HEK293T (cell line): ENCODE data around the gene HMCN2.

Experiments
- CTCF ChIA-PET: fragments of 350-600 bp; formaldehyde crosslinking; extraction: SDS; loops from one replicate; lab custom pipeline; 2021; ENCODE audit warnings: antibody characterized with exemption, inconsistent platforms; lab: Yijun Ruan, JAX
- POLR2A ChIA-PET: fragments of 350-600 bp; formaldehyde crosslinking; extraction: SDS; loops from one replicate; lab custom pipeline; 2020; ENCODE audit warnings: antibody characterized with exemption, inconsistent platforms; lab: Yijun Ruan, JAX
- DNase-seq: peaks from one replicate; pipeline ENCODE4 v3.0.0; 2012; ENCODE audit warnings: mixed read lengths; ENCODE audit errors: extremely low spot score
- ARNT ChIP-seq: fragments of 450-650 bp; IDR thresholded peaks from 2 replicates; pipeline ENCODE4 v1.6.1; 2017; ENCODE audit warnings: mild to moderate bottlenecking
- BHLHE40 ChIP-seq: fragments of 450-650 bp; IDR thresholded peaks from 2 replicates; pipeline ENCODE4 v1.6.1; 2016; ENCODE audit warnings: mild to moderate bottlenecking, moderate library complexity, borderline replicate concordance
- CTBP1 ChIP-seq: fragments of 450-650 bp; IDR thresholded peaks from 2 replicates; pipeline ENCODE4 v1.6.1; 2016; ENCODE audit warnings: borderline replicate concordance
- ELF4 ChIP-seq: fragments of 450-650 bp; IDR thresholded peaks from 2 replicates; pipeline ENCODE4 v1.6.1; 2017; ENCODE audit warnings: antibody characterized with exemption
- FOXA1 ChIP-seq: fragments of 450-650 bp; IDR thresholded peaks from 2 replicates; pipeline ENCODE4 v1.6.1; 2016; ENCODE audit warnings: mild to moderate bottlenecking
- FOXK2 ChIP-seq: fragments of 450-650 bp; IDR thresholded peaks from 2 replicates; pipeline ENCODE4 v1.6.1; 2016; ENCODE audit warnings: mild to moderate bottlenecking
- FOXM1 ChIP-seq: fragments of 450-650 bp; IDR thresholded peaks from 2 replicates; pipeline ENCODE4 v1.6.1; 2017; ENCODE audit warnings: mild to moderate bottlenecking, borderline replicate concordance
- HDGF ChIP-seq: fragments of 450-650 bp; IDR thresholded peaks from 2 replicates; pipeline ENCODE4 v1.6.1; 2017; ENCODE audit warnings: antibody characterized with exemption, borderline replicate concordance
- L3MBTL2 ChIP-seq: fragments of 450-650 bp; conservative IDR thresholded peaks from 2 replicates; pipeline ENCODE4 v1.6.1; 2016; ENCODE audit warnings: mild to moderate bottlenecking
- LEF1 ChIP-seq: fragments of 450-650 bp; IDR thresholded peaks from 2 replicates; pipeline ENCODE4 v1.6.1; 2017; ENCODE audit warnings: mild to moderate bottlenecking, borderline replicate concordance
- NFRKB ChIP-seq: fragments of 450-650 bp; IDR thresholded peaks from 2 replicates; pipeline ENCODE4 v1.6.1; 2016; ENCODE audit warnings: mild to moderate bottlenecking, moderate library complexity
- SP1 ChIP-seq: fragments of 450-650 bp; IDR thresholded peaks from 2 replicates; pipeline ENCODE4 v1.6.1; 2017
- SUZ12 ChIP-seq: fragments of 450-650 bp; IDR thresholded peaks from 2 replicates; pipeline ENCODE4 v1.6.1; 2016; ENCODE audit warnings: mild to moderate bottlenecking
- TARDBP ChIP-seq: fragments of 450-650 bp; IDR thresholded peaks from 2 replicates; pipeline ENCODE4 v1.6.1; 2016
- ZNF384 ChIP-seq: fragments of 450-650 bp; IDR thresholded peaks from 2 replicates; pipeline ENCODE4 v1.6.1; 2016
- TF ChIP-seq, protein P1 (sequence below): fragments of 450-650 bp; IDR thresholded peaks from 2 replicates; pipeline ENCODE4 v1.6.1; 2016

Gene HMCN2

DNA sequence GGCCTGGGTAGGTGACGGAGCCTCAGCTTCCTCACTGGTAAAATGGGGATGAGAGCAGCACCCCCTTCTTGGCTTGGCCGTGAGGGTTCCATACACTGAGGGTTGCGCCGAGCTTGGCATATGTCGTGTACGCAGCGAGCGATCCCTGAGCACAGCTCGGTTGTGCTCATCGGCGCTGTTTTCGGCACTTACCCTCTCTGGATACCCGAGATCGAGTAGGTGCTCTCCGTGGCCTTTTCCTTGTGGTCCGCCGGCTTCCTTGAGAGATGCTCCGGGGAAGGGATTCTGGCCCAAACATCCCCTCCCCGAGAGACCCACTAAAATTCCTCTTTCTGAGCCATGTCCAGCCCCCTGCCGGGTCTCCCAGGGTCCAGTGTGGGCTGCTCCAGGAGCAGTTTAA, 40.0 kb upstream of the HMCN2 start:
- TF ChIP-seq ZNF384 (no peak), FOXK2 (no peak), L3MBTL2 (no peak)
- POLR2A ChIA-PET = no interaction called here
- DNase-seq = no peak
- CTCF ChIA-PET = no interaction called here

DNA sequence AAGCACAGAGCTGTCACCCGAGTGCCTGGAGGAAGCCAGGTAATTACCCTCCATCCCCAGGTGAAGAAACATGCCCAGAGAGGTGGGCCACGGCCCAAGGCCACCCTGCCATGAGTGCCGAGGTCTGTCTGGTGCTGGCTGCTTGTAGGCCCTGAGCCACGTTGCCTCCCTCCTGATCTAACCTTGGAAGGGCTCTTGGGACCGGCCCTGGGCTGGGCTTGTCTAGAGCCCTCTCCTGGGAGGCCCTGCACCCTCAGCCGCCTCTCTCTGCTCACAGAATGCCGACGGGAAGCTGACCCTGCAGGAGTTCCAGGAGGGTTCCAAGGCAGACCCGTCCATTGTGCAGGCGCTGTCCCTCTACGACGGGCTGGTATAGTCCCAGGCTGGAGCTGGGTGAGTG, 39.4 kb upstream of the HMCN2 start:
- POLR2A ChIA-PET = no interaction called here
- DNase-seq = no peak
- CTCF ChIA-PET = no interaction called here
- TF ChIP-seq CTBP1 (no peak), ARNT (no peak), FOXA1 (no peak), SUZ12 (no peak), ZNF384 (no peak), ELF4 (no peak), FOXK2 (no peak), SP1 (no peak), L3MBTL2 (no peak), LEF1 (no peak), BHLHE40 (no peak), FOXM1 (no peak)
- TF ChIP-seq, protein P1, sequence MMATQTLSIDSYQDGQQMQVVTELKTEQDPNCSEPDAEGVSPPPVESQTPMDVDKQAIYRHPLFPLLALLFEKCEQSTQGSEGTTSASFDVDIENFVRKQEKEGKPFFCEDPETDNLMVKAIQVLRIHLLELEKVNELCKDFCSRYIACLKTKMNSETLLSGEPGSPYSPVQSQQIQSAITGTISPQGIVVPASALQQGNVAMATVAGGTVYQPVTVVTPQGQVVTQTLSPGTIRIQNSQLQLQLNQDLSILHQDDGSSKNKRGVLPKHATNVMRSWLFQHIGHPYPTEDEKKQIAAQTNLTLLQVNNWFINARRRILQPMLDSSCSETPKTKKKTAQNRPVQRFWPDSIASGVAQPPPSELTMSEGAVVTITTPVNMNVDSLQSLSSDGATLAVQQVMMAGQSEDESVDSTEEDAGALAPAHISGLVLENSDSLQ = no peak

DNA sequence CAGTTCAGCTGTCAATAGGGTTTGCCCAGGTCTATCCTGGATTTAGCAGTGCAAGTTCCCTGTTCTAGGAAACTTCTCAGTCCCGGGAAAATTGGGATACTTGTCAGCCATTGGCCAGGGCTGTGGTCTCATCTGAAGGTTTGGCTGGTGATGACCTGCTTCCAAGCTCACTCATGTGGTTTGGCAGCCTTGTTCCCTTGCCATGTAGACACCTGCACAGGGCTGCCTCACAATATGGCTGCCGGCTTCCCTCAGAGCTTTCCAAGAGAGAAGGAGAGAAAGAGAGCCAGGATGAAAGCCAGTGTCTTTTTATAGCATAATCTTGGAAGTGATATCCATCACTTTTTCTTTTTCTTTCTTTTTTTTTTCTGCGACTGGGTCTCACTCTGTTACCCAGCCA, 37.7 kb upstream of the HMCN2 start:
- ChIA-PET POLR2A (no interaction called here), CTCF (no interaction called here)
- TF ChIP-seq CTBP1 = no peak
- TF ChIP-seq NFRKB = no peak
- no peak for TF ChIP-seq ZNF384
- TF ChIP-seq ELF4 = no peak
- no peak for TF ChIP-seq HDGF
- DNase-seq = no peak

DNA sequence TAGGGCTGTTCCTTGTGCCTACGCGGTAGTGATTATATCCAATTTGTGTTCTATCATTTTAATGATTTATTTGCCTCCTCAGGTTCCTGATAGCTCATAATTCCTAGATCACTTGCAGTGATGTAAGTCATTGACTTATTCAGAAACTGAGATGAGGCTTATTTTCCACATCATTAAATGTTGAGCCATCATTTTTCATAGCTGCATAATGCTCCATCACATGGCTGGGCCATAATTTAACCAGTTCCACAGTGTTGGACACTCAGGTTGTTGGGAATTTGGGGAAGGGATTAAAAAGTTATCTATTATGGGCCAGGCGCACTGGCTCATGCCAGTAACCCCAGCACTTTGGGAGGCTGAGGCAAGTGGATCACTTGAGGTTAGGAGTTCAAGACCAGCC, 35.8 kb upstream of the HMCN2 start:
- CTCF ChIA-PET = interaction anchor here (0.6 kb wide), 1 partner anchor 105 kb away, joined by 3 read pairs; no protein-coding TSS in a partner anchor
- no peak for DNase-seq
- POLR2A ChIA-PET = interaction anchor here (0.6 kb wide), 1 partner anchor 922 kb away, joined by 3 read pairs; no protein-coding TSS in a partner anchor
- TF ChIP-seq SP1 (no peak), FOXM1 (no peak), FOXK2 (no peak), FOXA1 (no peak), HDGF (no peak), ELF4 (no peak), ARNT (no peak), CTBP1 (no peak), SUZ12 (no peak), TARDBP (no peak), NFRKB (no peak), BHLHE40 (no peak), L3MBTL2 (no peak)
- TF ChIP-seq, protein P1 = no peak

DNA sequence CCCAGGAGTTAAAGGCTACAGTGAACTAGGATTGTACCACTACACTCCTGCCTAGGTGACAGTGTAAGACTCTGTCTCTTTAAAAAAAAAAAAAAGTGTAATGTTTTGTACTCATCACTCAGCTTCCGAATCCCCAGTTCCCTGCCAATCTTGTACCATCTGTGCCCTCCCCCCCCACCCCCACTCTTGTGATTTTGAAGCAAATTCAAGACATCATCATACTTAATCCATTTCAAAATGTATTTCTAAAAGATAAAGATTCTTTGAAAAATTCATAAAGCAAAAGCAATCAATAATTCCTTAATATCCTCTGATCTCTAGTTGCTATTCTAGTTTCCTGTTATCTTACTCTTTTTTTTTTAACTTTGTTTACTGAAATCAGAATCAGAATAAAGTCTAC, 34.9 kb upstream of the HMCN2 start:
- POLR2A ChIA-PET = no interaction called here
- TF ChIP-seq L3MBTL2 (no peak), LEF1 (no peak), BHLHE40 (no peak), SP1 (no peak)
- CTCF ChIA-PET = no interaction called here
- no peak for DNase-seq

DNA sequence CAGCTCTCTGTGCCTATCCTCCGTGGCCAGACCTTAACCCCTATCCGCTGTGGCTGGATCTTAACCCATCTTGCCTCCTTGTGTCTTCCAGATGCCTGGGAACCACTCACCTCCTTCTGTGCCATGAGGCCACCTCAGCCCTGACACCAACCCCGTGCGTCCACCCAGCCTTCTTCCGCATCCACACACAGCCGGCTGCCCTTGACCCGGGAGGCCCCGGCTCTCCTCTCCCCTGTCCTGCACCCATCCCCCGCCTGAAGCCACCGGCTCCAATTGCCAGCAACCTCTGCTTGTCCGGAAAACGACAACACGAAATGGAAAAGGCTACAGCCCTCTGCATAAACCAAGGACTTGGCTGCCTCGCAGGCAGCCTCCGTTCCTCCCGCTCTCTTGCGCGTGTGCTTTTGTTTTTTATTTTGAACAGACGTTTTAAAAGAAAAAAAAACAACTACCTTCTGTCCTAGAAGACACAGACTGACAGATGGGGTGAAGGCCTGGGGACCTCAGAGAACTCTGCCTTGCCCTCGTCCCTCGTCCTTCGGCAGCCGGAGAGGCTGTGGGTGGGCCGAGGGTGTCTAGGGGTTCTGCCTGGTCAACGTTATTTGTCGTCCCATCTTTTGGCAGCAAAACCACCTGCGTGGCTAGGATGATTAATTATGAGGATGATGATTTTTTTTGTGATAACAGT, 32.5 kb upstream of the HMCN2 start:
- DNase-seq = no peak
- TF ChIP-seq TARDBP (no peak), SUZ12 (no peak), FOXK2 (no peak), LEF1 (no peak), FOXM1 (no peak)
- POLR2A ChIA-PET = no interaction called here
- CTCF ChIA-PET = no interaction called here

DNA sequence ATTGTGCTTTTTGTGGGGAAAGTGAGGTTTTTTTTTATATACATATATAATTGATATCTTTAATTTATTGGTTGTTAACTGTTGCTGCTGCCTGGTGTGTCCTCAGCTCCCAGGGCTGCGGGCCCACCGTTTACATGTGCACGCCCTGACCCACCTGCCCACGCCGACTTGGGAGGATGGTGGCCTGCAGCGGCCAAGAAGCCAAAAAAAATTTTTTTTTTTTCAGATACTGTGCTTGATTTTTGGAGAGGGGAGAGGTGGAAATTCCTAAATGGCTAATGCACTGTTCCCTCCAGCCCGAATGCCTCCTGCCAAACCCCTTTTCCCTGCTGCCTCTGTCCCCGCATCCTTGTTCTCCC, 32.0 kb upstream of the HMCN2 start:
- CTCF ChIA-PET = no interaction called here
- TF ChIP-seq L3MBTL2 (no peak), SP1 (no peak), HDGF (no peak), ELF4 (no peak), ARNT (no peak), TARDBP (no peak), LEF1 (no peak), NFRKB (no peak), ZNF384 (no peak), CTBP1 (no peak), BHLHE40 (no peak), FOXK2 (no peak), SUZ12 (no peak), FOXM1 (no peak)
- TF ChIP-seq, protein P1 = no peak
- POLR2A ChIA-PET = no interaction called here
- DNase-seq = no peak
